GM10847 (cell line): ENCODE measurements around the gene HSH2D.
A peak's percentile ranks its signal among the peaks of the same experiment; 100 is the strongest.

Source experiments
- POLR2A ChIP-seq: IDR thresholded peaks from 2 replicates; pipeline ENCODE4 v1.6.1; 2011; ENCODE audit not compliant: insufficient read length; ENCODE audit errors: extremely low read depth

HSH2D gene

GRCh38 chr19:16136185-16136999, 7.1 kb upstream of the HSH2D start:
- no peak for TF ChIP-seq POLR2A

GRCh38 chr19:16139752-16140151, 3.7 kb upstream of the HSH2D start:
- TF ChIP-seq POLR2A, result no peak

DNA sequence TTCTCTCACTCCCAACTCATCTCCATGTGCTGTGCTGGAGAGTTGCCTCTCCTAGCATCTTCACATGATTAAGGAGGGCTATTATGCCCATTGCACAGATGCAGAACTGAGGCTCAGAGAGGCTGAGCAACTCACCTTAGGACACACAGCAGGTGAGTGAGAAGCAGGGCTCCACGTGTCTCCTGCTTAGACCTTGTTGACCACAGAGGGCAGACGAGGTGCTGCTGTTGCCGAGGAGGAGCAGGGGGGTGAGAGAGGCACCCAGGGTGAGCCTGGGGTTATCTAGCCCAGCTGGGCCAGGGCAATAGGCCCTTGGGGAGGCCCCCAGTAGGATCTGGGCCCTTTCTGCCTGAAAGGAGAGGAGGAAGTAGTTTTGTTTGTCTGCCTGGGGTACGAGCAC, 2.4 kb upstream of the HSH2D start:
- TF ChIP-seq POLR2A, result peak; percentile 12

DNA sequence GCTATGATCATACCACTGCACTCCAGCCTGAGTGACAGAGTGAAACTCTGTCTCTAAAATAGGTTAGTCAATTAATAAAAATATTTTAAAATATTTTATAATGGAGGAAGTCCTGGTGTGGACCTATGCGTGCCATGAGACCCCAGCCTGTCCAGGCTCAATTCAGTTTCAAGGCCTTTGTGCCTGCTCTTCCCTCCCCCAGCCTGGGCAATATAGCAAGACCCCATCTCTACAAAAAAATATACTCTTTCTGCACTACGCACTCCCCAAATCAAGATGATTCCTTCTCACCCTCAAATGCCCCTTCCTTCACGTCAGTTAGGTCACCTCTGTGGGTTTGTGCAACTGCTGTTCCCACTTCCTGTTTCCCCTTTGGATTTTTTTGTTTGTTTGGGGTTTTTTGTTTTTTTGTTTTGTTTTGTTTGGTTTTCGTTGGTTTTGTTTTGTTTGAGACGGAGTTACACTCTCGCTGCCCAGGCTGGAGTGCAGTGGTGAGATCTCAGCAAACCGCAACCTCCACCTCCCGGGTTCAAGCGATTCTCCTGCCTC, 1.4 kb upstream of the HSH2D start:
- no peak for TF ChIP-seq POLR2A

DNA sequence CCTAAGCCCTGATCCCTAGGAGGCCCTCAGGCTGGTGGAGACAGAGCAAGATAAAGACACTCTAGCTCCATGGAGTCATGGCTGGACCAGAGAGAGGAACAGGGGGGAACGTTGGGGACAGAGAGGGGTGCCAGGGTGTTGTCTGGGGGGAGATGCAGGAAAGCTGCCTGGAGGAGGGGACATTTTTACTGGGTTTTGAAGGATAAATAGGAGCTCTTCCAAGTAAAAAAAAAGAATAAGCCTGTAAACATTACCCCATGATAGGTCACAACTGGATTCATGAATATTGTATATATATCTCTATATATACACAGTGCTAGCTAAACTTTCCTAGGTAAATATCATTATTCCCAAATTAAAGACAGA, 714 bp downstream of the HSH2D start:
- no peak for TF ChIP-seq POLR2A

GRCh38 chr19:16146112-16146511, 2.6 kb downstream of the HSH2D start:
- TF ChIP-seq POLR2A, result no peak

GRCh38 chr19:16148443-16149229, 5.2 kb downstream of the HSH2D start:
- TF ChIP-seq POLR2A, result no peak

DNA sequence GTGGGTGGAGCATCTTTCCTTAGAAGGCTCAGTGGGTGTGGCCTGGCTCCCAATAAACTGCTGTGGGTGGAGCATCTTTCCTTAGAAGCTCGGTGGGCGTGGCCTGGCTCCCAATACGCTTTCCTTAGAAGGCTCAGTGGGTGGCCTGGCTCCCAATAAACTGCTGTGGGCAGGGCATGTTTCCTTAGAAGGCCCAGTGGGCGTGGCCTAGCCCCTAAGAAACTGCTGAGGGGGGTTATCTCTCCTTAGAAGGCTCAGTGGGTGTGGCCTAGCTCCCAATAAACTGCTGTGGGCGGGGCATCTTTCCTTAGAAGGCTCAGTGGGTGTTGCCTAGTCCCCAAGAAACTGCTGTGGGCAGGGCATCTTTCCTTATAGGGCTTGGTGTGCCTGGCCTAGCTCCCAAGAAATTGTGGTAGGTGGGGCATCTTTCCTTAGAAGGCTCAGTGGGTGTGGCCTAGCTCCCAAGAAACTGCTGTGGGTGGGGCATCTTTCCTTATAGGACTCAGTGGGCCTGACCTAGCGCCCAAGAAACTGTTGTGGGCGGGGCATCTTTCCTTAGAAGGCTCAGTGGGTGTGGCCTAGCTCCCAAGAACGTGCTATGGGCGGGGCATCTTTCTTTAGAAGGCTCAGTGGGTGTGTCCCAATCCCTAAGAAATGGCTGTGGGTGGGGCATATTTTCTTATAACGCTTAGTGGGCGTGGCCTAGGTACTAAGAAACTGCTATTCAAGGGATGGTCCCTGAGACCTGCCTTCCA, 10.3 kb downstream of the HSH2D start:
- no peak for TF ChIP-seq POLR2A

- no peak for TF ChIP-seq POLR2A
Observed at GRCh38 chr19:16154557-16154956, 11.1 kb downstream of the HSH2D start.

- no peak for TF ChIP-seq POLR2A
Observed at GRCh38 chr19:16155128-16155527, 11.6 kb downstream of the HSH2D start.

DNA sequence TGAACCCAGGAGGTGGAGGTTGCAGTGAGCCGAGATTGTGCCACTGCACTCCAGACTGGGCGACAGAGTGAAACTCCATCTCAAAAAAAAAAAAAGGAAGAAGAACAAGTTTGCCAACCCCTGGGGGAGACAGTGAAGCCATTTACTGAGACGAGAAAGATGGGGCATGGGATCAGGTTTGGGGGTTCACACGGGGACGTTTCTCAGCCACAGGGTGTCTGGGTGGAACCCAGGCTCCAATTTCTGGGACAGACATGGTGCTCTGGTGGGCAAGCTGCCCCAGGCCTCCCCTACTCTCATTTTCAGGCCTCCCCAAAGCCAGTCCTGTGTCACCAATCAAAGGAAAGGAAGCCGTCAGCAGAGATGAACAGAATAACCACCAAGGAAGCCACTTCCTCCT, 13.4 kb downstream of the HSH2D start:
- TF ChIP-seq POLR2A, result no peak

GRCh38 chr19:16157601-16158000, 14.1 kb downstream of the HSH2D start:
- no peak for TF ChIP-seq POLR2A

GRCh38 chr19:16159655-16160054, 16.2 kb downstream of the HSH2D start:
- TF ChIP-seq POLR2A, result no peak

- no peak for TF ChIP-seq POLR2A
Observed at GRCh38 chr19:16160445-16160942, 17.0 kb downstream of the HSH2D start.

GRCh38 chr19:16160943-16161560, 17.6 kb downstream of the HSH2D start:
- TF ChIP-seq POLR2A, result no peak
